WERI-Rb-1 (cell line): ENCODE results near the gene HIPK4.

Experiments used
- DNase-seq: peaks from one replicate; pipeline ENCODE4 v3.0.0-alpha.2; 2020
- H3K27ac ChIP-seq: fragments of 250-450 bp; sonication (Bioruptor Pico); 2 replicates; pipeline ENCODE4 v1.5.1; 2020; ENCODE audit warnings: mild to moderate bottlenecking, moderate library complexity
- H3K27me3 ChIP-seq: fragments of 250-450 bp; sonication (Bioruptor Pico); 2 replicates; pipeline ENCODE4 v1.5.1; 2021; ENCODE audit warnings: mild to moderate bottlenecking, low read depth, moderate library complexity; ENCODE audit not compliant: insufficient read depth, severe bottlenecking
- H3K36me3 ChIP-seq: fragments of 250-450 bp; sonication (Bioruptor Pico); 2 replicates; pipeline ENCODE4 v1.5.1; 2020; ENCODE audit warnings: mild to moderate bottlenecking, moderate library complexity
- H3K4me3 ChIP-seq: 2 replicates; pipeline ENCODE4 v1.5.1; 2011; ENCODE audit warnings: low read depth, mild to moderate bottlenecking, control low read depth, low read length
- H3K9me3 ChIP-seq: fragments of 250-450 bp; sonication (Bioruptor Pico); 2 replicates; pipeline ENCODE4 v1.5.1; 2021; ENCODE audit warnings: mild to moderate bottlenecking, moderate library complexity; ENCODE audit not compliant: severe bottlenecking
- TF ChIP-seq, protein P1 (sequence below): IDR thresholded peaks from 2 replicates; pipeline ENCODE4 v1.5.1; 2011; ENCODE audit warnings: low read depth, mild to moderate bottlenecking, control low read depth, inconsistent platforms, low read length

Gene HIPK4

DNA sequence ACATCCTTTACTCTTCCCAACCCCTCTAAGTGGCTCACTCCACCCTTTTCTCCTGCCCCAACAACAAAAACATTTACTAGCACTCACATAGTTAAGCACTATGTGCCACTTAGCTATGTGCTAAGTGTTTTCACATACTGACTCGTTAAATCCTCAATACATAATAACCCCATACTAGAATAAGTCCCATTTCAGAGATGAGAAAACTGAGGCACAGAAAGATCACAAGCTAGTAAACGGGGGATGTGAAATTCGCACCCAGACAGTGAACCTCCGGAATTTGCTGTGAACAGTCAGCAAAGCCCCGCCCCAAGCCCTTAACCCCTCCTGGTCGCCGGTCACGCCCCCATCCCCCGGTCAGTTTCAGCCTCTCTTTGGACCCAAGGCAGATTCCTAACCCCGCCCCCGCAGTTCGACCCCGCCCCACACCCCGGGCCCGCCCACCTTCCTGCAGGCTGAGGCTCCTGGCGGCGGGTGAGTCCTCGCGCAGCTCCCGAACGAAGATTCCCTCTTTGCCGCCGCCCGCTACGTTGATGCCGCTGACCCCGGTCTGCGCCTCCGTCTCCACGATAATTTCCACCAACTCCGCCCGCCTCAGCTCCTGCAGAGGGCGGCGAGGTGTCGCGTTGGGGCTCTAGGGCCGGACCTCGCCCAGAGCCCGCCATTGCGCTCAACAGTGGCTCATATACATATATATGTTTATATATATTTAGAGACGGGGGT is 13.4 kb upstream of the HIPK4 start:
- Histone ChIP-seq H3K27ac (peak overlapping the region; percentile 63), H3K4me3 (peak overlapping the region; percentile 73), H3K9me3 (no peaks in the 10 kb centered on the region), H3K36me3 (no peaks in the 10 kb centered on the region), H3K27me3 (no peaks in the 10 kb centered on the region)
- DNase-seq, result peak; percentile 96
- TF ChIP-seq, protein P1, sequence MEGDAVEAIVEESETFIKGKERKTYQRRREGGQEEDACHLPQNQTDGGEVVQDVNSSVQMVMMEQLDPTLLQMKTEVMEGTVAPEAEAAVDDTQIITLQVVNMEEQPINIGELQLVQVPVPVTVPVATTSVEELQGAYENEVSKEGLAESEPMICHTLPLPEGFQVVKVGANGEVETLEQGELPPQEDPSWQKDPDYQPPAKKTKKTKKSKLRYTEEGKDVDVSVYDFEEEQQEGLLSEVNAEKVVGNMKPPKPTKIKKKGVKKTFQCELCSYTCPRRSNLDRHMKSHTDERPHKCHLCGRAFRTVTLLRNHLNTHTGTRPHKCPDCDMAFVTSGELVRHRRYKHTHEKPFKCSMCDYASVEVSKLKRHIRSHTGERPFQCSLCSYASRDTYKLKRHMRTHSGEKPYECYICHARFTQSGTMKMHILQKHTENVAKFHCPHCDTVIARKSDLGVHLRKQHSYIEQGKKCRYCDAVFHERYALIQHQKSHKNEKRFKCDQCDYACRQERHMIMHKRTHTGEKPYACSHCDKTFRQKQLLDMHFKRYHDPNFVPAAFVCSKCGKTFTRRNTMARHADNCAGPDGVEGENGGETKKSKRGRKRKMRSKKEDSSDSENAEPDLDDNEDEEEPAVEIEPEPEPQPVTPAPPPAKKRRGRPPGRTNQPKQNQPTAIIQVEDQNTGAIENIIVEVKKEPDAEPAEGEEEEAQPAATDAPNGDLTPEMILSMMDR, result no peak

DNA sequence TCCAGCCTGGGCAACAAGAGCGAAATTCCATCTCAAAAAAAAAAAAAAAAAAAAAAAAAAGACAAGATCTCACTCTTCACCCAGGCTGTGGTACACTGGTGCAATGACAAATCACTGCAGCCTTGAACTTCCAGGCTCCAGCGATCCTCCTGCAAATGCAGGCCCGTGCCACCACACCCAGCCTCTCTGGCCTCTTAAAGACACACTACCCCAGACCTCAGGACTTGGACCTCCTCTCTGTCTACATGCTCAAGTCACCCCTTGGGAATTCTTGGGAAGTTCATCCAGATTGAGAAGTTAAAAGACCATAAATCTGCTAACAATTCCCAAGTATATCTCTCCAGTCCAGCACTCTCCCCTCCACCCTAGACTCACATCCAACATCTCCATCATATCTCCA is 10.6 kb upstream of the HIPK4 start:
- H3K4me3 ChIP-seq, result no peak overlapping the region
- H3K36me3 ChIP-seq, result no peaks in the 10 kb centered on the region
- H3K9me3 ChIP-seq, result no peaks in the 10 kb centered on the region
- TF ChIP-seq, protein P1, result no peak
- H3K27ac ChIP-seq, result no peak overlapping the region
- no peak for DNase-seq
- H3K27me3 ChIP-seq, result no peaks in the 10 kb centered on the region

DNA sequence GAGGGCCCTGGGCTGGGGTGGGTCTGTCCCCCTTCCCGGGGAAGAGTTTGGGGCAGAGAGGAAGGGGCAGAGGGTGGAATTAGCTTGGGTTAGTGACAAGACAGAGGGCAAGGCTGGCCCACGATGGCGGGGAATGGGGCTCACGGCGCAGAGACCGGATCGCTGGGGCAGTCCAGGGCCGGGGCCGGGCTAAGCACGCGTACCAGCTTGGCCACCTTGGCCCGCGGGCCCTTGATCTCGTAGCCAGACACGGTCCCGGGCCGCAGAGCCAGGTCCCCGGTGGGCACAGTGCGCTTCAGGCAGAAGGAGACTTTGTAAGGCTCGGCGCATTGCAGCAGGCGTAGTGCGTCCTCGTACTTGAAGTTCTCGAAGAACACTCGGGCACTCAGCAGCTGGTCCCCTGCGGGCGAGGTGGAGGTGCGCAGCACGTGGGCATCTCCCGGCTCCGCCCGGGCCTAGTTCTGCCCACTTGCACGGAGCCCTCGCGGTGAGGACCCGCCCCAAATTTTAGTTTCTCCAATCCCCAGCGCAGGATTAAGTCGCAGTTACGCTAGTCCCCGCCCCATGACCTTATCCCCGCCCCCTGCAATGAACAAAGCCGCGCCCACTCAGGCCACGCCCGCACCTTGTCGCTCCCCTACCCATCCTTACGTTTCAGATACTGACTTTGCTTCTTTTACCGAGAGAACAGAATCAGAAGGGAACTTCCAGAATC is 8.6 kb upstream of the HIPK4 start:
- Histone ChIP-seq H3K36me3 (no peaks in the 10 kb centered on the region), H3K27ac (no peak overlapping the region), H3K27me3 (no peaks in the 10 kb centered on the region), H3K9me3 (no peaks in the 10 kb centered on the region), H3K4me3 (no peak overlapping the region)
- TF ChIP-seq, protein P1, result no peak
- DNase-seq, result no peak

DNA sequence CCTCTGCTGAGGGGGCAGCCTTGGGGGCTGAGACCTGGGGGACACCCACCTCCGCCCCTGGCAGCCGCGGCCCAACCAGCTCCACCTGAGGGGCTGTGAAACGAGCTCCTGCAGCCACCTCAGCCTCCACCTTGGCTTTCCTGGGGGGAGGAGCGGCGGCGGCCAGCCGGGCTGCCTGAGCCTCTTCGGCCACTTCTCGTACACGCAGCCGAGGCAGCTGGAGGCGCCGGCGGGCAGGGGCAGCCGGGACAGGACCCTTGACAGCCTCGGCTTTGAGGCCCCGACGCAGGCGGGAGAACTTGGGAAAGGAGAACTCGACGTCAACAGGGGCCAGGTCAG is 7.6 kb upstream of the HIPK4 start:
- DNase-seq, result no peak
- TF ChIP-seq, protein P1, result no peak
- no peaks in the 10 kb centered on the region for H3K36me3 ChIP-seq
- H3K27me3 ChIP-seq, result no peaks in the 10 kb centered on the region
- no peaks in the 10 kb centered on the region for H3K9me3 ChIP-seq
- no peak overlapping the region for H3K4me3 ChIP-seq
- no peak overlapping the region for H3K27ac ChIP-seq

DNA sequence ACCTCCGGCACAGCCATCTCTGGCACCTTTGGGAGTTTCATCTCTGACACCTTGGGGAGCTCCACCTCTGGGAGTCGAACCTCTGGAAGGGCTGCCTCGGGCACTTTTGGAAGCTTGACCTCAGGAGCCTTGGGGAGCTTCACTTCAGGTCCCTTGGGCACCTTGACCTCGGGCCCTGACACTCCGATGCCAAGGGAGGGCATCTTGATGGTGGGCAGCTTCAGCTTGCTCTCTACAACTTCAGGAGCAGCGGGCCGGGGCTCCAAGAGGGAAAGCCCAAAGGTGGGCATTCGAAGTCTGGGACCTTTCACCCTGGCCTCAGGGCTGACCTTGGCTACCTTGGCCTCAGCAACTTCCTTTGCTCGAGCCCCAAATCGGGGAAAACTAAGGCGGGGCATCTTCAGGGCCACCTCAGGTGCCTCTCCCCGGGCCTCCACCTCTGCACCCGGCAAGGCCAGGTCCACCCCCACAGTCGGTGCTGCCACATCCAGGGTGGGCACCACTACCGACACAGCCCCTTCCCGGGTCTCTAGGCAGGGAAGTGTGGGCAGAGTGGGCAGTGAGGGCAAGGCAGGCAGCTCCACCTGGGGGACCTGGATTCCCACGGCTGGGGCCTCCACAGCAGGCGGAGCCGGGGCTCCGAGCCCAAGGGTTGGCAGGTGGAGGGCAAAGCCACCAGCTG is 7.0 kb upstream of the HIPK4 start:
- H3K9me3 ChIP-seq, result no peaks in the 10 kb centered on the region
- TF ChIP-seq, protein P1, result no peak
- H3K4me3 ChIP-seq, result no peak overlapping the region
- H3K27ac ChIP-seq, result no peak overlapping the region
- no peaks in the 10 kb centered on the region for H3K36me3 ChIP-seq
- H3K27me3 ChIP-seq, result no peaks in the 10 kb centered on the region
- no peak for DNase-seq
